ENCODE measurements around the gene VIL1.

Gene VIL1

DNA sequence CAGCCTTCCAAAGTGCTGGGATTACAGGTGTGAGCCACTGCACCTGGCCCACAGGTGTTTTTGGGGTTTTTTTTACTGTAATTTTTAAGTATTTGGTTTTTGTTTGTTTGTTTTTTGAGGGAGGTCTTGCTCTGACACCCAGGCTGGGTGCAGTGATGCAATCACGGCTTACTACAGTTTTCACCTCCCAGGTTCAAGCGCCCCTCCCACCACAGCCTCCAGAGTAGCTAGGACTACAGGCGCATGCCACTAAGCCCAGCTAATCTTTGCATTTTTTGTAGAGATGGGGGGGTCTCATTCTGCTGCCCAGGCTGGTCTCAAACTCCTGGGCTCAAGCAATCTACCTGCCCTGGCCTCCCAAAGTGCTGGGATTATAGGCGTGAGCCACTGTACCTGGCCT lies 44.1 kb upstream of the VIL1 start:
- TF ChIP-seq, protein P1, sequence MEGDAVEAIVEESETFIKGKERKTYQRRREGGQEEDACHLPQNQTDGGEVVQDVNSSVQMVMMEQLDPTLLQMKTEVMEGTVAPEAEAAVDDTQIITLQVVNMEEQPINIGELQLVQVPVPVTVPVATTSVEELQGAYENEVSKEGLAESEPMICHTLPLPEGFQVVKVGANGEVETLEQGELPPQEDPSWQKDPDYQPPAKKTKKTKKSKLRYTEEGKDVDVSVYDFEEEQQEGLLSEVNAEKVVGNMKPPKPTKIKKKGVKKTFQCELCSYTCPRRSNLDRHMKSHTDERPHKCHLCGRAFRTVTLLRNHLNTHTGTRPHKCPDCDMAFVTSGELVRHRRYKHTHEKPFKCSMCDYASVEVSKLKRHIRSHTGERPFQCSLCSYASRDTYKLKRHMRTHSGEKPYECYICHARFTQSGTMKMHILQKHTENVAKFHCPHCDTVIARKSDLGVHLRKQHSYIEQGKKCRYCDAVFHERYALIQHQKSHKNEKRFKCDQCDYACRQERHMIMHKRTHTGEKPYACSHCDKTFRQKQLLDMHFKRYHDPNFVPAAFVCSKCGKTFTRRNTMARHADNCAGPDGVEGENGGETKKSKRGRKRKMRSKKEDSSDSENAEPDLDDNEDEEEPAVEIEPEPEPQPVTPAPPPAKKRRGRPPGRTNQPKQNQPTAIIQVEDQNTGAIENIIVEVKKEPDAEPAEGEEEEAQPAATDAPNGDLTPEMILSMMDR (IDR thresholded peaks at IDR 0.05; ENCODE audit: insufficient read depth, low read length, poor library complexity, severe bottlenecking) = no peak
- no peak for TF ChIP-seq EZH2phosphoT487 (conservative IDR thresholded peaks at IDR 0.05; ENCODE audit: low read length)
- H3K9me2 ChIP-seq (replicated peaks; ENCODE audit: insufficient read depth, low read length) = no peaks in the 10 kb centered on the region
- H3K9ac ChIP-seq (ENCODE audit: low read length) = no peak overlapping the region
- H3K27me3 ChIP-seq (ENCODE audit: low read length) = no peaks in the 10 kb centered on the region
- H3K4me3 ChIP-seq (ENCODE audit: insufficient read depth, low read length, poor library complexity, severe bottlenecking) = no peak overlapping the region
- H3F3A ChIP-seq (ENCODE audit: insufficient read depth) = no peaks in the 10 kb centered on the region
- no peaks in the 10 kb centered on the region for H4K20me1 ChIP-seq (ENCODE audit: low read depth, low read length)
- H3K36me3 ChIP-seq (ENCODE audit: low read length) = no peaks in the 10 kb centered on the region
- no peak overlapping the region for H3K4me2 ChIP-seq (ENCODE audit: low read depth, low read length, poor library complexity, severe bottlenecking)
- no peak overlapping the region for H2AFZ ChIP-seq (ENCODE audit: low read depth, low read length, severe bottlenecking)
- H3K9me3 ChIP-seq (ENCODE audit: insufficient read depth, low read length) = no peaks in the 10 kb centered on the region
- H3K79me2 ChIP-seq (ENCODE audit: insufficient read depth, low read length) = no peaks in the 10 kb centered on the region
- H3K27ac ChIP-seq (ENCODE audit: low read depth, low read length) = no peak overlapping the region

DNA sequence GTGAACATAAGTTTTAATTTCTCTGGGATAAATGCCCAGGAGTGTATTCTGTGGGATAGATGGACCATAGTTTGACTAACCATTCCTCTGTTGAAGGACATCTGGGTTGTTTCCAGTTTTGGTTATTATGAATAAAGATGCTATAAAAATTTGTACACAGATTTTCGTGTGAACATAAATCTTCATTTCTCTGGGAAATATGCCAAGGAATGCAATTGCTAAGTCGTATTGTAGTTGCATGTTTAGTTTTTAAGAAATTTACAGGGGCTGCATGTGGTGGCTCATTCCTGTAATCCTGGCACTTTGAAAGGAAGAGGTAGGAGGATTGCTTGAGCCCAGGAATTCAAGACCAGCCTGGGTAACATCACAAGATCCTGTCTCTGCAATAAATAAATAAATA lies 43.7 kb upstream of the VIL1 start:
- H3K9ac ChIP-seq (ENCODE audit: low read length) = no peak overlapping the region
- no peaks in the 10 kb centered on the region for H3K79me2 ChIP-seq (ENCODE audit: insufficient read depth, low read length)
- H2AFZ ChIP-seq (ENCODE audit: low read depth, low read length, severe bottlenecking) = no peak overlapping the region
- no peaks in the 10 kb centered on the region for H4K20me1 ChIP-seq (ENCODE audit: low read depth, low read length)
- H3K4me3 ChIP-seq (ENCODE audit: insufficient read depth, low read length, poor library complexity, severe bottlenecking) = no peak overlapping the region
- no peak for TF ChIP-seq EZH2phosphoT487 (conservative IDR thresholded peaks at IDR 0.05; ENCODE audit: low read length)
- TF ChIP-seq, protein P1 (IDR thresholded peaks at IDR 0.05; ENCODE audit: insufficient read depth, low read length, poor library complexity, severe bottlenecking) = no peak
- H3K9me3 ChIP-seq (ENCODE audit: insufficient read depth, low read length) = no peaks in the 10 kb centered on the region
- no peaks in the 10 kb centered on the region for H3K9me2 ChIP-seq (replicated peaks; ENCODE audit: insufficient read depth, low read length)
- no peaks in the 10 kb centered on the region for H3F3A ChIP-seq (ENCODE audit: insufficient read depth)
- H3K27ac ChIP-seq (ENCODE audit: low read depth, low read length) = no peak overlapping the region
- no peaks in the 10 kb centered on the region for H3K36me3 ChIP-seq (ENCODE audit: low read length)
- no peak overlapping the region for H3K4me2 ChIP-seq (ENCODE audit: low read depth, low read length, poor library complexity, severe bottlenecking)
- no peaks in the 10 kb centered on the region for H3K27me3 ChIP-seq (ENCODE audit: low read length)

DNA sequence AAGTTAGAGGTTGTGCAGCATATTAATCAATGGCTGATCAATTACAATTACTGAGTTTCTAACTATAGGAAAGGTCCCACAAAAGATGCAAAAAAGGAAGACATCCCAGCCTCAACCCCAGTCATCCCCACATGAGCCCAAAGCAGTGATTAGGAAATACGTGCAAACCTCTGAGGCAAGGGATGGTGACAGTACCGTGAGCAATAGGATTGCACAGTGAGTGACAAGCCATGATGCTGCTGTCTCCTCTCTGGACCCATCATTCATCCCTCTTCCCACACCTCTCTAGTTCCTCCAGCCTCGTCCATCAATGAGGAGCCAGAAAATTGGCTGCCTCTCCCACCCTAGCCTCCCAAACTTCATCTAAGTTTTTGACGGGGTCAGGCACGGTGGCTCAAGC lies 40.9 kb upstream of the VIL1 start:
- Histone ChIP-seq H2AFZ (ENCODE audit: low read depth, low read length, severe bottlenecking) (no peak overlapping the region), H4K20me1 (ENCODE audit: low read depth, low read length) (no peaks in the 10 kb centered on the region), H3K9me3 (ENCODE audit: insufficient read depth, low read length) (no peaks in the 10 kb centered on the region), H3K9me2 (replicated peaks; ENCODE audit: insufficient read depth, low read length) (no peaks in the 10 kb centered on the region), H3K27ac (ENCODE audit: low read depth, low read length) (no peak overlapping the region), H3F3A (ENCODE audit: insufficient read depth) (no peaks in the 10 kb centered on the region), H3K36me3 (ENCODE audit: low read length) (no peaks in the 10 kb centered on the region), H3K27me3 (ENCODE audit: low read length) (no peaks in the 10 kb centered on the region), H3K79me2 (ENCODE audit: insufficient read depth, low read length) (no peaks in the 10 kb centered on the region), H3K4me3 (ENCODE audit: insufficient read depth, low read length, poor library complexity, severe bottlenecking) (no peak overlapping the region), H3K9ac (ENCODE audit: low read length) (no peak overlapping the region), H3K4me2 (ENCODE audit: low read depth, low read length, poor library complexity, severe bottlenecking) (no peak overlapping the region)
- TF ChIP-seq EZH2phosphoT487 (conservative IDR thresholded peaks at IDR 0.05; ENCODE audit: low read length) = no peak
- TF ChIP-seq, protein P1 (IDR thresholded peaks at IDR 0.05; ENCODE audit: insufficient read depth, low read length, poor library complexity, severe bottlenecking) = no peak

All from SU-DHL-6 (cell line).